Limb (tissue), 2 donors: ENCODE measurements around the gene LY86.

Experiments used
- DNase-seq, 2 donors: peaks; one replicate each; pipeline ENCODE4 v3.0.0-alpha.2; 2016; ENCODE audit errors: extremely low spot score in 2 of 2

LY86 gene

GRCh38 chr6:6588064-6588923 lies at the start of gene LY86:
Gene LY86 (plus strand): TSS chr6:6588720. CDS start chr6:6588735, 15 bp downstream.
- DNase-seq = peak; percentile 58 to 65

GRCh38 chr6:6539036-6539435 lies 49.5 kb upstream of the LY86 start:
- no peak for DNase-seq

GRCh38 chr6:6542357-6542756 lies 46.2 kb upstream of the LY86 start:
- DNase-seq = no peak

- no peak for DNase-seq
Measured at GRCh38 chr6:6543181-6543879, 45.2 kb upstream of the LY86 start.

GRCh38 chr6:6545616-6546317 lies 42.8 kb upstream of the LY86 start:
- DNase-seq = no peak

GRCh38 chr6:6546318-6547109 lies 42.0 kb upstream of the LY86 start:
- peak in 1 of 2 donors; percentile 77 for DNase-seq

GRCh38 chr6:6547110-6547879 lies 41.2 kb upstream of the LY86 start:
- DNase-seq = peak; percentile 93 to 95

- no peak for DNase-seq
Measured at GRCh38 chr6:6556161-6556737, 32.3 kb upstream of the LY86 start.

GRCh38 chr6:6556738-6557503 lies 31.6 kb upstream of the LY86 start:
- peak; percentile 48 to 66 for DNase-seq

- DNase-seq = no peak
Measured at GRCh38 chr6:6557504-6557839, 31.0 kb upstream of the LY86 start.

GRCh38 chr6:6557886-6558285 lies 30.6 kb upstream of the LY86 start:
- no peak for DNase-seq

- no peak for DNase-seq
Measured at GRCh38 chr6:6559994-6560570, 28.4 kb upstream of the LY86 start.

- no peak for DNase-seq
Measured at GRCh38 chr6:6560909-6561308, 27.6 kb upstream of the LY86 start.

GRCh38 chr6:6564154-6564553 lies 24.4 kb upstream of the LY86 start:
- DNase-seq = no peak

GRCh38 chr6:6565069-6565468 lies 23.5 kb upstream of the LY86 start:
- no peak for DNase-seq

GRCh38 chr6:6565488-6565887 lies 23.0 kb upstream of the LY86 start:
- DNase-seq = no peak

GRCh38 chr6:6566766-6567165 lies 21.8 kb upstream of the LY86 start:
- DNase-seq = no peak

- no peak for DNase-seq
Measured at GRCh38 chr6:6569096-6569810, 19.3 kb upstream of the LY86 start.

- no peak for DNase-seq
Measured at GRCh38 chr6:6569811-6570164, 18.7 kb upstream of the LY86 start.
